Gastroesophageal sphincter (tissue), 4 donors: ENCODE measurements around the gene ACTC1. TPM values are rescaled to one million over a fixed set of nuclear protein-coding genes. Genes with fewer than 3 reads are reported as not detected.

Experiments used
- ATAC-seq: fragments of 150-250 bp; one replicate; pipeline ENCODE4 v1.9.1; 2016; ENCODE audit warnings: mild to moderate bottlenecking, moderate library complexity
- H3K27ac ChIP-seq, 4 donors: fragments of 200-600 bp; sonication (generic) in 3 of 4; 1 replicate in 3 of 4; 2 replicates in 1 of 4; pipeline ENCODE4 v1.5.1; 2016 to 2019
- H3K27me3 ChIP-seq: fragments of 200-600 bp; sonication (generic); one replicate; pipeline ENCODE4 v1.5.1; 2019
- H3K36me3 ChIP-seq, 2 donors: fragments of 200-600 bp; sonication (generic); one replicate each; pipeline ENCODE4 v1.5.1; 2019; ENCODE audit warnings: control low read depth in 1 of 2
- H3K4me1 ChIP-seq, 3 donors: fragments of 200-600 bp; sonication (generic); 1 replicate in 2 of 3; 2 replicates in 1 of 3; pipeline ENCODE4 v1.5.1; 2016 to 2019; ENCODE audit warnings: control low read depth in 2 of 3
- H3K4me3 ChIP-seq, 2 donors: fragments of 200-600 bp; sonication (generic); one replicate each; pipeline ENCODE4 v1.5.1; 2019; ENCODE audit warnings: mild to moderate bottlenecking in 1 of 2, moderate library complexity in 1 of 2
- H3K9me3 ChIP-seq, 3 donors: fragments of 200-600 bp; sonication (generic); one replicate each; pipeline ENCODE4 v1.5.1; 2017 to 2019; ENCODE audit warnings: control low read depth in 2 of 3
- EP300 ChIP-seq: sonication (generic); formaldehyde crosslinking; IDR thresholded peaks from one replicate; pipeline ENCODE4 v1.6.1; 2017; ENCODE audit warnings: antibody characterized with exemption, mild to moderate bottlenecking
- POLR2A ChIP-seq, 2 donors: fragments of 450-650 bp; IDR thresholded peaks; one replicate each; pipeline ENCODE4 v1.6.1; 2017; ENCODE audit warnings: antibody characterized with exemption in 2 of 2, mild to moderate bottlenecking in 2 of 2, moderate library complexity in 1 of 2
- POLR2AphosphoS5 ChIP-seq: sonication (generic); formaldehyde crosslinking; IDR thresholded peaks from one replicate; pipeline ENCODE4 v1.6.1; 2017; ENCODE audit warnings: antibody characterized with exemption
- WGBS, 2 donors: methylation state at CpG; one replicate each; pipeline ENCODE4 v1.1.5; 2018; ENCODE audit warnings: low coverage in 1 of 2; 5-methylcytosine and 5-hydroxymethylcytosine counted together
- total RNA-seq, 4 donors: library from RNA; depleted of rRNA; stranded (reverse); fragments of >200 nt; gene quantifications; one replicate each; pipeline ENCODE4 v1.1.0, GENCODE V29; 2016
- TF ChIP-seq, protein P1 (sequence below), 4 experiments: fragments of 200-600 bp in 2 of 4; fragments of 450-650 bp in 2 of 4; sonication (generic) in 1 of 4; IDR thresholded peaks; one replicate each; pipeline ENCODE4 v1.5.1; 2017 to 2019; ENCODE audit warnings: antibody characterized with exemption in 4 of 4, mild to moderate bottlenecking in 2 of 4, moderate library complexity in 2 of 4

ACTC1 gene
- total RNA-seq, 4 donors from 2014 or later = 6.6 to 24.2 (median 8.9) TPM

DNA sequence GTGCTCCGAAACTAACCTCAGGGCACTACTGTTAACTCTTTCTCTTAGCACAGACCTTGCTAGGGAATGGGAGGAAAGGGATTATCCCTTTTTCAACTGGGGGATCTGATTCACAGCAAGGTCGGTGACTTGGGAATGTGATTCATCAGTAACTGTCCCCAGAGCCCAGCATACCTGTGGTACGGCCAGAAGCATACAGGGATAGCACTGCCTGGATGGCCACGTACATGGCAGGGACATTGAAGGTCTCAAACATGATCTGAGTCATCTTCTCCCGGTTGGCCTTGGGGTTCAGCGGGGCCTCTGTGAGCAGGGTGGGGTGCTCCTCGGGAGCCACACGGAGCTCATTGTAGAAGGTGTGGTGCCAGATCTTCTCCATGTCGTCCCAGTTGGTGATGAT is 2.3 kb downstream of the ACTC1 start:
- no peak overlapping the region for H3K27ac ChIP-seq
- peaks cover 0 to 16% (median 6%) of the 10 kb centered on the region in 3 donors for H3K4me1 ChIP-seq
- WGBS, 2 donors = 70% methylated on average over 2 of the region's 9 CpGs; no CpG with 5 or more reads in 1 of the 2 donors
- H3K9me3 ChIP-seq = no peaks in the 10 kb centered on the region
- no peaks in the 10 kb centered on the region for H3K36me3 ChIP-seq
- H3K27me3 ChIP-seq = peaks cover 24% of the 10 kb centered on the region
- H3K4me3 ChIP-seq = no peak overlapping the region
- ATAC-seq = no peak
- no peak for TF ChIP-seq POLR2A (IDR thresholded peaks at IDR 0.05)
- no peak for TF ChIP-seq POLR2AphosphoS5
- TF ChIP-seq, protein P1, sequence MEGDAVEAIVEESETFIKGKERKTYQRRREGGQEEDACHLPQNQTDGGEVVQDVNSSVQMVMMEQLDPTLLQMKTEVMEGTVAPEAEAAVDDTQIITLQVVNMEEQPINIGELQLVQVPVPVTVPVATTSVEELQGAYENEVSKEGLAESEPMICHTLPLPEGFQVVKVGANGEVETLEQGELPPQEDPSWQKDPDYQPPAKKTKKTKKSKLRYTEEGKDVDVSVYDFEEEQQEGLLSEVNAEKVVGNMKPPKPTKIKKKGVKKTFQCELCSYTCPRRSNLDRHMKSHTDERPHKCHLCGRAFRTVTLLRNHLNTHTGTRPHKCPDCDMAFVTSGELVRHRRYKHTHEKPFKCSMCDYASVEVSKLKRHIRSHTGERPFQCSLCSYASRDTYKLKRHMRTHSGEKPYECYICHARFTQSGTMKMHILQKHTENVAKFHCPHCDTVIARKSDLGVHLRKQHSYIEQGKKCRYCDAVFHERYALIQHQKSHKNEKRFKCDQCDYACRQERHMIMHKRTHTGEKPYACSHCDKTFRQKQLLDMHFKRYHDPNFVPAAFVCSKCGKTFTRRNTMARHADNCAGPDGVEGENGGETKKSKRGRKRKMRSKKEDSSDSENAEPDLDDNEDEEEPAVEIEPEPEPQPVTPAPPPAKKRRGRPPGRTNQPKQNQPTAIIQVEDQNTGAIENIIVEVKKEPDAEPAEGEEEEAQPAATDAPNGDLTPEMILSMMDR (IDR thresholded peaks at IDR 0.05) = no peak
- no peak for TF ChIP-seq EP300

DNA sequence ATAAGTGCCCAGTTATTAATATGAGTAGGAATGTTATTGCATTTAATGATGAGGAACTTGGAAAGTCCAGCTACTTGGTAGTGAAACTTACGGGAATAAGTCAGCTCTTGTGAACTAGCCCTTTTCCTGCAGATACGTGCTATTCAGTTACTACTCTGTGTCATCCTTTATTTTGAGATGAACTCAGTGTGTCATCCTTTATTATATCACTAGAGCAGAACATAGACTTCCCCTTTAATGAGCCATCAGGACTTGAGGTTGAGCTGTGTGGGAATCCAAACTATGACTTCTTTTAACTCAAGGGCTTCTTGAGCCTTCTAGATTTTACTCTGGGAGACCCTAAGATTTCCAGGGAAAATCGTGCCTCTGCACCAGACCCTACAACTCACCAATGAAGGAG is 3.6 kb downstream of the ACTC1 start:
- 65 to 77% methylated on average over 2 of the region's 3 CpGs for WGBS, 2 donors
- Histone ChIP-seq H3K36me3 (no peaks in the 10 kb centered on the region), H3K27me3 (peaks cover 24% of the 10 kb centered on the region), H3K27ac (no peak overlapping the region), H3K9me3 (no peaks in the 10 kb centered on the region), H3K4me1 (peaks cover 0 to 16% (median 6%) of the 10 kb centered on the region in 3 donors), H3K4me3 (no peak overlapping the region)
- no peak for ATAC-seq
- TF ChIP-seq EP300 = no peak
- TF ChIP-seq POLR2AphosphoS5 = no peak
- no peak for TF ChIP-seq POLR2A (IDR thresholded peaks at IDR 0.05)
- TF ChIP-seq, protein P1 (IDR thresholded peaks at IDR 0.05) = no peak

DNA sequence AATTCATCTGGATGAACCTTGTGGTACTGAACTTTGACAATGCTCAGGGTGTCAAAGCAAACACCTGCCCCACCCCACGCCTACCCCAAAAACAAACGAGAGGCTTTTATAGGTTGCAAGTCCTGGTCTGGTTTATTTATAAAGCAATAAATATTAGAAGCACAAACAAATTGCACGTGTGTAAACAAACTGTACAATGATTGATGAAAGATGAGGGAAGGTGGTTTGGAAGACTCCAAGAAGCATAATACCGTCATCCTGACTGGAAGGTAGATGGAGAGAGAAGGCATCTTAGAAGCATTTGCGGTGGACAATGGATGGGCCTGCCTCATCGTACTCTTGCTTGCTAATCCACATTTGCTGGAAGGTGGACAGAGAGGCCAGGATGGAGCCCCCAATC is 5.2 kb downstream of the ACTC1 start:
- Histone ChIP-seq H3K27me3 (peaks cover 17% of the 10 kb centered on the region), H3K9me3 (no peaks in the 10 kb centered on the region), H3K27ac (no peak overlapping the region), H3K4me1 (peaks cover 0 to 8% (median 0%) of the 10 kb centered on the region in 3 donors), H3K4me3 (no peak overlapping the region), H3K36me3 (no peaks in the 10 kb centered on the region)
- WGBS, 2 donors = 75 to 78% methylated on average over 4 to 6 of the region's 6 CpGs
- no peak for ATAC-seq
- TF ChIP-seq POLR2AphosphoS5 (no peak), EP300 (no peak), POLR2A (IDR thresholded peaks at IDR 0.05) (no peak)
- TF ChIP-seq, protein P1 (IDR thresholded peaks at IDR 0.05) = no peak

DNA sequence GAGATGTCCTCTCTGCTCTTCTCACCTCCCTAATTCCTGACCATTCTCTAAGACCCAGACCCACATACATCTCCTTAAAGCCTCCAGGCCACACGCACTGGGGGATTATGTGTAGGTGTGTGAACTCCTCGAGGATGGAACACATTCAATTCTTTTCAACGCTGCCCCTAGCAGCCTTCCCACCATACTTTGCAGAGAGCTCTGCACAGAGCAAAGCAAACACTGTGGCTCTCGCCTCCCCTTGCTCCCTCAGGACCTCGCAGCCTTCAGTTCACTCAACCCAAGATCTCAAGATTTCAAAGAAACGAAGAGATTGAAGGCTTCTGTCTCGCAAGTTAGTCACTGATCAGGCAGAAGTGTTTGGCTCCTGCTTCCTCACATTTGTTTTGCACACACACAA is 6.0 kb downstream of the ACTC1 start:
- Histone ChIP-seq H3K27me3 (peaks cover 9% of the 10 kb centered on the region), H3K4me3 (no peak overlapping the region), H3K27ac (no peak overlapping the region), H3K9me3 (no peaks in the 10 kb centered on the region), H3K36me3 (no peaks in the 10 kb centered on the region), H3K4me1 (peaks cover 0 to under 1% (median 0%) of the 10 kb centered on the region in 3 donors)
- WGBS, 2 donors = 64 to 76% methylated on average over 4 to 5 of the region's 7 CpGs
- no peak for ATAC-seq
- TF ChIP-seq POLR2A (IDR thresholded peaks at IDR 0.05) (no peak), POLR2AphosphoS5 (no peak), EP300 (no peak)
- TF ChIP-seq, protein P1 (IDR thresholded peaks at IDR 0.05) = no peak

DNA sequence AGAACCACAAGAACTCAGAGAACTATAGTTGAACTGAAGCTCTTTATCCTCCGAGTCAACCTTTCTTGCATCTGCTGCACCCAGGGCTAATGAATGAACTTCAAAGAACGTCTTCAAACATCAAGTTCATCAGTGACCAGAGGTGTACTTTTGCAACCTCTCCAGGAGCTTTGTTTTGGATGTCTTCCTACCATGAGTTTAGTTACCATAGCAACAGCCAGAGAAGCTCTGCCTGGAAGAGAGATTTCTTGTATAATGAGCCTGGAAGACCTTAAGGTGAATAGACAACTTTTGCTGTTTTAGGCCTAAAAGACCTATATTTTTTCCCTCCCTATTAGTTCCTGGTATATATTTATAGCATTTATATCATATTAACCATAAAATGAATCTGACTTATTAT is 9.1 kb downstream of the ACTC1 start:
- no peaks in the 10 kb centered on the region for H3K36me3 ChIP-seq
- no peaks in the 10 kb centered on the region for H3K27me3 ChIP-seq
- TF ChIP-seq, protein P1 (IDR thresholded peaks at IDR 0.05) = no peak
- TF ChIP-seq EP300 (no peak), POLR2A (IDR thresholded peaks at IDR 0.05) (no peak), POLR2AphosphoS5 (no peak)
- H3K4me1 ChIP-seq = no peaks in the 10 kb centered on the region
- WGBS, 2 donors = 58 to 59% methylated on average over 2 of the region's 2 CpGs
- H3K4me3 ChIP-seq = no peak overlapping the region
- no peaks in the 10 kb centered on the region for H3K9me3 ChIP-seq
- ATAC-seq = no peak
- no peak overlapping the region for H3K27ac ChIP-seq
